ENCODE data around the gene RIT1. TPM values are rescaled to one million over a fixed set of nuclear protein-coding genes. Genes with fewer than 3 reads are reported as not detected.

RIT1 gene
- total RNA-seq, 1 donor from 2014 or later: 34.3 TPM

DNA sequence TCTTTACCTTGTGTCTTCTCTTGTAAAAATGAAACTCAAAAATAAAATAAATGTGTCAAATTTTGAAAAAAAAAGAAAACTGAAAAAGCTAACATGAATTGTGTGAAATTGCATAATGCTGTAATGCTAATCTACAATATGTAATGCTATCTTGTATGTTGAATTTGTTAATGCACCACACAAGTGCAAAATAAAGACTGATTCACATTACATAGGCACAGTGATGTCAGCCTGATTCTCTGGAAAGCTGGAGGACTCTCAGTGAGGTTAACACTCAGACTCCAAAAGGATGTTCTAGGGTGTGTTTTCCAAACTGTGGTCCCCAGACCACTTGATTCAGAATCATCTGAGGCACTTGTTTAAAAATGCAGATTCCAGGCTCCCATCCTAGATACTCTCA lies 26.2 kb downstream of the RIT1 start:
- Mint-ChIP-seq H3K4me1 (no peaks in the 10 kb centered on the region), H3K36me3 (no peaks in the 10 kb centered on the region), H3K9me3 (no peaks in the 10 kb centered on the region), H3K27me3 (ENCODE audit: low read depth) (peaks cover 26% of the 10 kb centered on the region), H3K27ac (no peak overlapping the region), H3K4me3 (no peak overlapping the region)
- TF ChIP-seq, protein P1, sequence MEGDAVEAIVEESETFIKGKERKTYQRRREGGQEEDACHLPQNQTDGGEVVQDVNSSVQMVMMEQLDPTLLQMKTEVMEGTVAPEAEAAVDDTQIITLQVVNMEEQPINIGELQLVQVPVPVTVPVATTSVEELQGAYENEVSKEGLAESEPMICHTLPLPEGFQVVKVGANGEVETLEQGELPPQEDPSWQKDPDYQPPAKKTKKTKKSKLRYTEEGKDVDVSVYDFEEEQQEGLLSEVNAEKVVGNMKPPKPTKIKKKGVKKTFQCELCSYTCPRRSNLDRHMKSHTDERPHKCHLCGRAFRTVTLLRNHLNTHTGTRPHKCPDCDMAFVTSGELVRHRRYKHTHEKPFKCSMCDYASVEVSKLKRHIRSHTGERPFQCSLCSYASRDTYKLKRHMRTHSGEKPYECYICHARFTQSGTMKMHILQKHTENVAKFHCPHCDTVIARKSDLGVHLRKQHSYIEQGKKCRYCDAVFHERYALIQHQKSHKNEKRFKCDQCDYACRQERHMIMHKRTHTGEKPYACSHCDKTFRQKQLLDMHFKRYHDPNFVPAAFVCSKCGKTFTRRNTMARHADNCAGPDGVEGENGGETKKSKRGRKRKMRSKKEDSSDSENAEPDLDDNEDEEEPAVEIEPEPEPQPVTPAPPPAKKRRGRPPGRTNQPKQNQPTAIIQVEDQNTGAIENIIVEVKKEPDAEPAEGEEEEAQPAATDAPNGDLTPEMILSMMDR (IDR thresholded peaks at IDR 0.05; ENCODE audit: unreplicated experiment): no peak
- DNase-seq (ENCODE audit: low spot score in 2 of 2, unreplicated experiment in 2 of 2): no peak

DNA sequence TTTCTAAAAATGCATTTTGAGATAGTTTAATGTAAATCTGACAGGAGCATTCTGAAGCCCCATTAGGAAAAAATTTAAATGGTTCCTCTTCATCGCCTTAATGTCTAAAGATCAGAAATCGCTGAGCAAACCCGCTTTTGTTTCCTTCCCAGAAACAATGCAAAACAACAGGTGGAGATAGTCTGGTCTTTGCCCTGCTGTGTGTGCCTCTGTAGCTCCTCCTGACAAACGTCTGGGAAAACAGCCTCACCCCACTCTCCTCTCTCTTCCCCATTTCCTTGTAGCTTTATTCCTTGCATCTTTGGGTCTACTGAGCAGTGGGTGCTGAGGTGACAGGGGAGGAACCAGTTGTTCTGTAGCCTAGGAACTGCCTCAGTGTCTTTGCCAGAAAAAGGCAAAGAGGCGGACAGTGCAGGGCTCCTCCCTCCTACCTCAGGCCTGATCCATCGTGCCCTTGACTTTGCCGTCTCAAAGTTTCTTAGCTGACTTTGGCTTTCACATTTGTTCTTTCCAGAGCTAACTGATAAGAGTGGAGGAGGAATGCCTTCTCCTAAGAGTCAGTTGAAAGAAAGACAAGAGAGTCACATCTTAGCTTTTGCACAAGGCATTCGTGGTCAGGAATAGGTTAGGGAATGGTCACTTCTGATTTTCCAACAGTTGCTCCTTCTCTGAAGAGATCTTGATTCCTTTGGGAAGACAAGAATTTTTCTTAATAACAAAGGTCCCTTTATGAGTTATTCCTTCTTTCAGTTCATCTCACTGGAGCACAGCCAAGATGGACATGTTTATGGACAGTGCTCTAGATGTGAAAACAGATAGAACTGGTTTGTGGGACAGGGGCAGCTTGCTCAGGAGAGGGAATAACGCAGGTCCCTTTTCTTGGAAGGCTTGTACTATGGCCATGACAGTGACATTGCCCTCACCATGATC lies 26.9 kb downstream of the RIT1 start:
- H3K4me1 Mint-ChIP-seq: no peaks in the 10 kb centered on the region
- no peak overlapping the region for H3K4me3 Mint-ChIP-seq
- no peak for DNase-seq (ENCODE audit: low spot score in 2 of 2, unreplicated experiment in 2 of 2)
- TF ChIP-seq, protein P1 (IDR thresholded peaks at IDR 0.05; ENCODE audit: unreplicated experiment): no peak
- H3K36me3 Mint-ChIP-seq: no peaks in the 10 kb centered on the region
- H3K27ac Mint-ChIP-seq: no peak overlapping the region
- H3K9me3 Mint-ChIP-seq: no peaks in the 10 kb centered on the region
- peaks cover 32% of the 10 kb centered on the region for H3K27me3 Mint-ChIP-seq (ENCODE audit: low read depth)

DNA sequence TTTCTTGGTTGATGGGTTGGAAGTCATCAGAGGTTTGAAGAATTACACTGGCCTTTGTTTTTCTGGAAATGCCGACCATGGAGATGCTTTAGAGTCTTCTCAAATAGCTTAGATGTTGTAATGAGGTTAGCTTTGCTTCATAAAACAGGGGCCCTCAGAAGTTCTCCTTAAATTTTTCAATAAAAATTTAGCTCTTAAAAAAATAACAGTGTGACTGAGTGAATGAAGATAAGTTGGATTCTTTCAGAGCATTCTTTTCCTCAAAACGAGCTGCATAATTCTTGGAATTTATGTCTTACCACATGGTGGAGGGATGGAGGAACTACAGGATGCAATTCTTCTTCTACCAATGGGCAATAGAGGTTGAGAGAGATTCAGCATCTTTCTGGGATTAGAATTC lies 28.4 kb downstream of the RIT1 start:
- Mint-ChIP-seq H3K36me3 (no peaks in the 10 kb centered on the region), H3K9me3 (no peaks in the 10 kb centered on the region), H3K27ac (no peak overlapping the region), H3K4me1 (no peaks in the 10 kb centered on the region), H3K27me3 (ENCODE audit: low read depth) (peaks cover 34% of the 10 kb centered on the region), H3K4me3 (no peak overlapping the region)
- DNase-seq (ENCODE audit: low spot score in 2 of 2, unreplicated experiment in 2 of 2): no peak
- TF ChIP-seq, protein P1 (IDR thresholded peaks at IDR 0.05; ENCODE audit: unreplicated experiment): peak; percentile 15

DNA sequence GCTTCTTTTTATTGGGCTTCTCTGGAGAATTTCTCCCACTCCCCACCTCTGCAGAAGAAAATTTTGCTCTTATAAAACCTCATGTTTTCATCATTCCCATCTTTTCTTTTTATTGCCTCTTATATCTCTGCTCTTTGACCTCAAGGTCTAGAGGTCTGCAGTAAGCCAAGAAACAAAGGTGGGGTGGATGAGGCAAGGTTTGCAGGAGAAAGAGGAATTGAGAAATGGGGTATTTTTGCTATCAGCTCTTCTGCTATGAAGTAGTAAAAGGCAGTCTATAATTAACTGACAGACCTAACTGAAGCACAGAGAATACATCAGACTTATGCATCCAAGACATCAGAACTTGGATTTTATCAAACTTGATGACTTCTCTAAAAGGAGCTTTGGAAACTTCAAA lies 28.9 kb downstream of the RIT1 start:
- Mint-ChIP-seq H3K36me3 (no peaks in the 10 kb centered on the region), H3K27ac (no peak overlapping the region), H3K9me3 (no peaks in the 10 kb centered on the region), H3K4me1 (no peaks in the 10 kb centered on the region), H3K4me3 (no peak overlapping the region), H3K27me3 (ENCODE audit: low read depth) (peaks cover 34% of the 10 kb centered on the region)
- TF ChIP-seq, protein P1 (IDR thresholded peaks at IDR 0.05; ENCODE audit: unreplicated experiment): no peak
- DNase-seq (ENCODE audit: low spot score in 2 of 2, unreplicated experiment in 2 of 2): no peak

DNA sequence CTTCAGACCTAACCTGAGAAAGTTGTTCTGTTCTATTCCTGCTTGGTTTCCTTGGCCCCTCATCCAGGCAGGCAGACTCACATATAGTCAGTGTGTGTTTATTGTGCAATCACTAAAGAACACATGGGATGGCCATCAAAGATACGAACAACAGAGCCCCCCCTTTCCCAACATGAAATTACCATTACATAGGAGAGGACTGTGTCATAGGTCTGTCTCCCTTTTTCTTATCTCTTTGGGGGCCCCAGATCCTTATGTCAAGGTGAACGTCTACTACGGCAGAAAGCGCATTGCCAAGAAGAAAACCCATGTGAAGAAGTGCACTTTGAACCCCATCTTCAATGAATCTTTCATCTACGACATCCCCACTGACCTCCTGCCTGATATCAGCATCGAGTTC lies 30.2 kb downstream of the RIT1 start:
- H3K4me3 Mint-ChIP-seq: no peak overlapping the region
- H3K27me3 Mint-ChIP-seq (ENCODE audit: low read depth): peaks cover 34% of the 10 kb centered on the region
- H3K4me1 Mint-ChIP-seq: no peaks in the 10 kb centered on the region
- H3K9me3 Mint-ChIP-seq: no peaks in the 10 kb centered on the region
- H3K36me3 Mint-ChIP-seq: no peaks in the 10 kb centered on the region
- no peak overlapping the region for H3K27ac Mint-ChIP-seq
- DNase-seq (ENCODE audit: low spot score in 2 of 2, unreplicated experiment in 2 of 2): no peak
- TF ChIP-seq, protein P1 (IDR thresholded peaks at IDR 0.05; ENCODE audit: unreplicated experiment): no peak

Measured in mesothelial cell of epicardium (in vitro differentiated cells).